ENCODE results near the gene GNAQ. TPM values are rescaled to one million over a fixed set of nuclear protein-coding genes. Genes with fewer than 3 reads are reported as not detected.

The GNAQ gene
- total RNA-seq, 4 donors from 2014 or later, result 18.1 to 35.1 (median 24.0) TPM

GRCh38 chr9:78029551-78030295, 1.9 kb downstream of the GNAQ start:
- TF ChIP-seq CTCF (IDR thresholded peaks at IDR 0.05) (no peak), POLR2A (IDR thresholded peaks at IDR 0.05) (no peak)
- no peaks in the 10 kb centered on the region for H3K9me3 ChIP-seq
- H3K27ac ChIP-seq, result peak overlapping the region; percentile 92 to 99 (median 98)
- H3K4me3 ChIP-seq, result peak overlapping the region; percentile 69 to 83 (median 82)
- H3K4me1 ChIP-seq, result peaks cover 4 to 79% (median 35%) of the 10 kb centered on the region in 3 donors
- intact Hi-C loops (cut with DNase I), result loop anchor here (10.0 kb wide), 1 partner anchor 185 kb away; no protein-coding TSS in a partner anchor
- no peaks in the 10 kb centered on the region for H3K36me3 ChIP-seq
- DNase-seq, result no peak
- WGBS, 2 donors, result 2 to 3% methylated on average over 7 of the region's 7 CpGs
- no peaks in the 10 kb centered on the region for H3K27me3 ChIP-seq

- WGBS, 2 donors, result 57 to 67% methylated on average over 1 of the region's 1 CpG
- Histone ChIP-seq H3K27me3 (no peaks in the 10 kb centered on the region), H3K4me3 (peak overlapping the region in 3 of 4 donors; percentile 80 to 83 (median 83)), H3K27ac (peak overlapping the region in 3 of 4 donors; percentile 19 to 99 (median 92)), H3K4me1 (peaks cover 4 to 76% (median 38%) of the 10 kb centered on the region in 3 donors), H3K9me3 (no peaks in the 10 kb centered on the region), H3K36me3 (no peaks in the 10 kb centered on the region)
- intact Hi-C loops (cut with DNase I), result no loop called here
- TF ChIP-seq CTCF (IDR thresholded peaks at IDR 0.05) (no peak), POLR2A (IDR thresholded peaks at IDR 0.05) (no peak)
- no peak for DNase-seq
Measured at GRCh38 chr9:78028926-78029325, 2.7 kb downstream of the GNAQ start.

GRCh38 chr9:78026947-78027346, 4.7 kb downstream of the GNAQ start:
- Histone ChIP-seq H3K27me3 (no peaks in the 10 kb centered on the region), H3K9me3 (no peaks in the 10 kb centered on the region), H3K27ac (peak overlapping the region in 2 of 4 donors; percentile 37 to 52), H3K4me1 (peaks cover 4 to 78% (median 44%) of the 10 kb centered on the region in 3 donors), H3K4me3 (no peak overlapping the region), H3K36me3 (no peaks in the 10 kb centered on the region)
- DNase-seq, result no peak
- TF ChIP-seq CTCF (IDR thresholded peaks at IDR 0.05) (no peak), POLR2A (IDR thresholded peaks at IDR 0.05) (no peak)
- intact Hi-C loops (cut with DNase I), result no loop called here

GRCh38 chr9:78026416-78026815, 5.2 kb downstream of the GNAQ start:
- no peak overlapping the region for H3K4me3 ChIP-seq
- no peak for DNase-seq
- no peaks in the 10 kb centered on the region for H3K9me3 ChIP-seq
- H3K36me3 ChIP-seq, result no peaks in the 10 kb centered on the region
- H3K4me1 ChIP-seq, result peaks cover 4 to 83% (median 49%) of the 10 kb centered on the region in 3 donors
- 70 to 75% methylated on average over 1 of the region's 1 CpG for WGBS, 2 donors
- intact Hi-C loops (cut with DNase I), result no loop called here
- H3K27ac ChIP-seq, result peak overlapping the region in 2 of 4 donors; percentile 37 to 52
- TF ChIP-seq POLR2A (IDR thresholded peaks at IDR 0.05) (no peak), CTCF (IDR thresholded peaks at IDR 0.05) (no peak)
- no peaks in the 10 kb centered on the region for H3K27me3 ChIP-seq

GRCh38 chr9:78025186-78025585, 6.4 kb downstream of the GNAQ start:
- TF ChIP-seq POLR2A (IDR thresholded peaks at IDR 0.05), result no peak
- Histone ChIP-seq H3K27me3 (no peaks in the 10 kb centered on the region), H3K27ac (peak overlapping the region in 3 of 4 donors; percentile 37 to 54 (median 52)), H3K4me1 (peaks cover 4 to 91% (median 50%) of the 10 kb centered on the region in 3 donors), H3K4me3 (no peak overlapping the region), H3K36me3 (no peaks in the 10 kb centered on the region), H3K9me3 (no peaks in the 10 kb centered on the region)
- intact Hi-C loops (cut with DNase I), result no loop called here
- DNase-seq, result no peak
- 76 to 77% methylated on average over 7 of the region's 7 CpGs for WGBS, 2 donors
